Trophoblast cell (in vitro differentiated cells and primary cell): ENCODE data around the gene SFRP4. TPM values are rescaled to one million over a fixed set of nuclear protein-coding genes. Genes with fewer than 3 reads are reported as not detected.
A peak's percentile ranks its signal among the peaks of the same experiment; 100 is the strongest.

Experiments used
- DNase-seq, 2 donors: peaks; one replicate each; pipeline ENCODE4 v3.0.0-alpha.2; 2016
- H2AFZ ChIP-seq: 2 replicates; pipeline ENCODE4 v1.6.1; 2013; ENCODE audit warnings: low read length, moderate library complexity, mild to moderate bottlenecking; ENCODE audit not compliant: insufficient read depth, poor library complexity
- H2AK5ac ChIP-seq: 2 replicates; pipeline ENCODE4 v1.6.1; 2013; ENCODE audit warnings: mild to moderate bottlenecking, low read length
- H2BK120ac ChIP-seq: 2 replicates; pipeline ENCODE4 v1.6.1; 2013; ENCODE audit warnings: low read length, mild to moderate bottlenecking, moderate library complexity; ENCODE audit not compliant: insufficient read depth, poor library complexity
- H2BK12ac ChIP-seq: 2 replicates; pipeline ENCODE4 v1.6.1; 2013; ENCODE audit warnings: mild to moderate bottlenecking, low read length, moderate library complexity
- H2BK5ac ChIP-seq: 2 replicates; pipeline ENCODE4 v1.6.1; 2013; ENCODE audit warnings: low read length, low read depth, moderate library complexity, mild to moderate bottlenecking; ENCODE audit not compliant: poor library complexity
- H3K14ac ChIP-seq: 2 replicates; pipeline ENCODE4 v1.6.1; 2013; ENCODE audit warnings: mild to moderate bottlenecking, low read length
- H3K18ac ChIP-seq: 2 replicates; pipeline ENCODE4 v1.6.1; 2013; ENCODE audit warnings: mild to moderate bottlenecking, low read length
- H3K23ac ChIP-seq: 2 replicates; pipeline ENCODE4 v1.6.1; 2013; ENCODE audit warnings: low read length
- H3K27ac ChIP-seq: 2 replicates; pipeline ENCODE4 v1.5.1; 2013; ENCODE audit warnings: low read depth, mild to moderate bottlenecking, inconsistent platforms, low read length, moderate library complexity
- H3K27me3 ChIP-seq: 2 replicates; pipeline ENCODE4 v1.6.1; 2013; ENCODE audit warnings: inconsistent platforms, mild to moderate bottlenecking, low read length, moderate library complexity; ENCODE audit not compliant: insufficient read depth
- H3K36me3 ChIP-seq, 2 experiments: 1 replicate in 1 of 2; 2 replicates in 1 of 2; pipeline ENCODE4 v1.6.1; 2013; ENCODE audit warnings: low read length in 2 of 2, mild to moderate bottlenecking in 2 of 2, moderate library complexity in 1 of 2; ENCODE audit not compliant: insufficient read depth in 2 of 2, control insufficient read depth in 1 of 2
- H3K4ac ChIP-seq: 2 replicates; pipeline ENCODE4 v1.6.1; 2013; ENCODE audit warnings: low read depth, mild to moderate bottlenecking, low read length, moderate library complexity
- H3K4me1 ChIP-seq, 2 experiments: 1 replicate in 1 of 2; 2 replicates in 1 of 2; pipeline ENCODE4 v1.6.1; 2013; ENCODE audit warnings: low read length in 2 of 2, mild to moderate bottlenecking in 2 of 2, moderate library complexity in 1 of 2; ENCODE audit not compliant: insufficient read depth in 2 of 2, control insufficient read depth in 1 of 2
- H3K4me2 ChIP-seq: 2 replicates; pipeline ENCODE4 v1.6.1; 2013; ENCODE audit warnings: inconsistent platforms, mild to moderate bottlenecking, low read length, moderate library complexity
- H3K4me3 ChIP-seq: 2 replicates; pipeline ENCODE4 v1.5.1; 2013; ENCODE audit warnings: mild to moderate bottlenecking, low read depth, low read length, inconsistent platforms
- H3K79me1 ChIP-seq: one replicate; pipeline ENCODE4 v1.6.1; 2013; ENCODE audit warnings: low read length
- H3K79me2 ChIP-seq: 2 replicates; pipeline ENCODE4 v1.6.1; 2013; ENCODE audit warnings: low read length, mild to moderate bottlenecking; ENCODE audit not compliant: control insufficient read depth, insufficient read depth, poor library complexity
- H3K9ac ChIP-seq: 2 replicates; pipeline ENCODE4 v1.6.1; 2013; ENCODE audit warnings: mild to moderate bottlenecking, low read length
- H3K9me3 ChIP-seq: 2 replicates; pipeline ENCODE4 v1.6.1; 2013; ENCODE audit warnings: low read depth, mild to moderate bottlenecking, control low read depth, inconsistent platforms, low read length; ENCODE audit not compliant: insufficient read depth
- H4K12ac ChIP-seq: 2 replicates; pipeline ENCODE4 v1.6.1; 2013; ENCODE audit warnings: low read depth, mild to moderate bottlenecking, low read length, moderate library complexity
- H4K8ac ChIP-seq: 2 replicates; pipeline ENCODE4 v1.6.1; 2013; ENCODE audit warnings: low read depth, mild to moderate bottlenecking, low read length, moderate library complexity
- H4K91ac ChIP-seq: one replicate; pipeline ENCODE4 v1.6.1; 2013; ENCODE audit warnings: low read depth, mild to moderate bottlenecking, low read length, moderate library complexity
- WGBS: extraction: QIAGEN DNeasy Blood & Tissue Kit; methylation state at CpG from one replicate; pipeline ENCODE4 v1.1.7; 2013; ENCODE audit warnings: missing lambda C conversion rate; ENCODE audit not compliant: insufficient read length, insufficient coverage; ENCODE audit errors: extremely low coverage; 5-methylcytosine and 5-hydroxymethylcytosine counted together
- polyA plus RNA-seq: library from polyadenylated mRNA; stranded (reverse); fragments of 200-250 nt; gene quantifications from 2 replicates; pipeline ENCODE4 v1.2.3, GENCODE V29; 2013

The SFRP4 gene
- polyA plus RNA-seq: not detected in 2 replicates

- no peaks in the 10 kb centered on the region for H3K79me2 ChIP-seq
- H3K18ac ChIP-seq: no peak within 1 kb of the TSS
- H3K14ac ChIP-seq: no peak within 1 kb of the TSS
- H4K8ac ChIP-seq: no peak within 1 kb of the TSS
- WGBS: no CpG with 5 or more reads among the region's 46 CpGs
- no peak within 1 kb of the TSS for H4K12ac ChIP-seq
- no peak within 1 kb of the TSS for H3K23ac ChIP-seq
- H3K27ac ChIP-seq: no peak within 1 kb of the TSS
- no peak within 1 kb of the TSS for H2AFZ ChIP-seq
- H2BK120ac ChIP-seq: no peak within 1 kb of the TSS
- no peaks in the 10 kb centered on the region for H3K36me3 ChIP-seq
- H4K91ac ChIP-seq: no peak within 1 kb of the TSS
- H3K9me3 ChIP-seq: peaks cover 4% of the 10 kb centered on the region
- no peak within 1 kb of the TSS for H3K9ac ChIP-seq
- no peak within 1 kb of the TSS for H2BK5ac ChIP-seq
- no peaks in the 10 kb centered on the region for H3K79me1 ChIP-seq
- peak in 1 of 2 donors; percentile 72 for DNase-seq
- H3K4me1 ChIP-seq: peaks cover 11 to 14% of the 10 kb centered on the region in 2 experiments
- H3K4me2 ChIP-seq: peak within 1 kb of the TSS; percentile 81
- no peak within 1 kb of the TSS for H2AK5ac ChIP-seq
- no peak within 1 kb of the TSS for H2BK12ac ChIP-seq
- H3K4ac ChIP-seq: no peak within 1 kb of the TSS
- peak within 1 kb of the TSS; percentile 46 for H3K4me3 ChIP-seq
- peaks cover 29% of the 10 kb centered on the region for H3K27me3 ChIP-seq
Measured at GRCh38 chr7:37916673-37917660, at the start of gene SFRP4. TSS of gene SFRP4 (minus strand) at chr7:37916817. CDS start at chr7:37916537, 280 bp downstream.

DNA sequence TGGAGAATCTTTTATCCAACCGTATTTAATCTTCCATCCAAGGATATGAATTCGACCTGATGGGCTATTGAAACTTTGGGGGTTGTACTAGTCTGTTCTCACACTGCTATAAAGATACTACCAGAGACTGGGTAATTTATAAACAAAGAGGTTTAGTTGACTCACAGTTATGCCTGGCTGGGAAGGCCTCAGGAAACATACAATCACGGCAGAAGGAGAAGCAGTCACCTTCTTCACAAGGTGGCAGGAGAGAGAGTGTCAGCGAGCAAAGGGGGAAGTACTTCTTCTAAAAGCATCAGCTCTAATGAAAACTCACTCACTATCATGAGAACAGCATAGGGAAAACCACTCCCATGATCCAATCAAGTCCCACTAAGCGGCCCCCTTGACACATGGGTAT, 47.6 kb upstream of the SFRP4 start:
- no peak overlapping the region for H3K9ac ChIP-seq
- H2AK5ac ChIP-seq: no peak overlapping the region
- H3K4me1 ChIP-seq: no peaks in the 10 kb centered on the region
- no peaks in the 10 kb centered on the region for H3K79me1 ChIP-seq
- no peak overlapping the region for H3K4ac ChIP-seq
- no peak overlapping the region for H3K18ac ChIP-seq
- H3K36me3 ChIP-seq: no peaks in the 10 kb centered on the region
- no CpG with 5 or more reads among the region's 5 CpGs for WGBS
- no peak overlapping the region for H2BK12ac ChIP-seq
- DNase-seq: no peak
- H3K4me2 ChIP-seq: no peak overlapping the region
- no peak overlapping the region for H3K27ac ChIP-seq
- no peak overlapping the region for H2BK5ac ChIP-seq
- H3K4me3 ChIP-seq: no peak overlapping the region
- H4K91ac ChIP-seq: no peak overlapping the region
- H2BK120ac ChIP-seq: no peak overlapping the region
- no peak overlapping the region for H4K12ac ChIP-seq
- no peak overlapping the region for H3K23ac ChIP-seq
- no peak overlapping the region for H4K8ac ChIP-seq
- no peak overlapping the region for H3K14ac ChIP-seq
- no peaks in the 10 kb centered on the region for H3K9me3 ChIP-seq
- no peak overlapping the region for H2AFZ ChIP-seq
- no peaks in the 10 kb centered on the region for H3K79me2 ChIP-seq
- no peaks in the 10 kb centered on the region for H3K27me3 ChIP-seq

GRCh38 chr7:37961251-37961650, 44.6 kb upstream of the SFRP4 start:
- Histone ChIP-seq H3K4me1 (no peaks in the 10 kb centered on the region), H3K36me3 (no peaks in the 10 kb centered on the region), H3K79me2 (no peaks in the 10 kb centered on the region), H3K18ac (no peak overlapping the region), H3K4me2 (no peak overlapping the region), H3K23ac (no peak overlapping the region), H2BK120ac (no peak overlapping the region), H3K4ac (no peak overlapping the region), H3K27me3 (no peaks in the 10 kb centered on the region), H2BK12ac (no peak overlapping the region), H3K9ac (no peak overlapping the region), H4K91ac (no peak overlapping the region), H3K9me3 (no peaks in the 10 kb centered on the region), H4K12ac (no peak overlapping the region), H2BK5ac (no peak overlapping the region), H3K79me1 (no peaks in the 10 kb centered on the region), H2AFZ (no peak overlapping the region), H3K14ac (no peak overlapping the region), H4K8ac (no peak overlapping the region), H3K4me3 (no peak overlapping the region), H3K27ac (no peak overlapping the region), H2AK5ac (no peak overlapping the region)
- WGBS: no CpG with 5 or more reads among the region's 5 CpGs
- no peak for DNase-seq

- Histone ChIP-seq H2BK5ac (no peak overlapping the region), H3K27ac (no peak overlapping the region), H3K36me3 (no peaks in the 10 kb centered on the region), H3K4me2 (no peak overlapping the region), H3K9me3 (no peaks in the 10 kb centered on the region), H2BK12ac (no peak overlapping the region), H3K18ac (no peak overlapping the region), H3K79me1 (no peaks in the 10 kb centered on the region), H3K4ac (no peak overlapping the region), H3K79me2 (no peaks in the 10 kb centered on the region), H3K4me1 (no peaks in the 10 kb centered on the region), H2BK120ac (no peak overlapping the region), H2AK5ac (no peak overlapping the region), H3K4me3 (no peak overlapping the region), H2AFZ (no peak overlapping the region), H3K14ac (no peak overlapping the region), H4K12ac (no peak overlapping the region), H3K27me3 (no peaks in the 10 kb centered on the region), H3K23ac (no peak overlapping the region), H3K9ac (no peak overlapping the region), H4K8ac (no peak overlapping the region), H4K91ac (no peak overlapping the region)
- DNase-seq: no peak
- no CpG with 5 or more reads among the region's 2 CpGs for WGBS
Measured at GRCh38 chr7:37960483-37960882, 43.9 kb upstream of the SFRP4 start.
